Cardiac atrium fibroblast (primary cell): Measurements from ENCODE around the gene PRAMEF18. TPM values are rescaled to one million over a fixed set of nuclear protein-coding genes. Genes with fewer than 3 reads are reported as not detected.

Source experiments
- total RNA-seq: library from RNA; depleted of rRNA; stranded (reverse); fragments of >200 nt; gene quantifications from 2 replicates; pipeline ENCODE4 v1.2.3, GENCODE V29; 2015

The PRAMEF18 gene, protein sequence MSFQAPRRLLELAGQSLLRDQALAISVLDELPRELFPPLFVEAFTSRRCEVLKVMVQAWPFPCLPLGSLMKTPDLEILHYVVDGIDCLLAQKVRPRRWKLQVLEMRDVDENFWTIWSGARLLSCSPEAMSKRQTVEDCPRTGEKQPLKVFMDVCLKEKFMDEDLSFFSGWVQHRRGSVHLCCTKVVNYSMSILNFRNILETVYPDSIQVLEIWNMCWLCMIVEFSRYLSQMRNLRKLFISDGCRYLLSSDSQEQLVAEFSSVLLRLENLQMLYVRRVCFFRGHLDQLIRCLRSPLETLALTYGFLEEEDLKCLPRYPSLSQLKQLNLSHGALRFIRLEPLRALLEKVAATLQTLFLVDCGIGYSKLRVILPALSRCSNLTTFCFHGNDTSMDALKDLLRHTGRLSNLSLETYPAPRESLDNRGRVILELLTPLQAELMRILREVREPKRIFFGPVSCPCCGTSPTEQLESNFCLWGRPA
- total RNA-seq = not detected in 2 replicates

DNA sequence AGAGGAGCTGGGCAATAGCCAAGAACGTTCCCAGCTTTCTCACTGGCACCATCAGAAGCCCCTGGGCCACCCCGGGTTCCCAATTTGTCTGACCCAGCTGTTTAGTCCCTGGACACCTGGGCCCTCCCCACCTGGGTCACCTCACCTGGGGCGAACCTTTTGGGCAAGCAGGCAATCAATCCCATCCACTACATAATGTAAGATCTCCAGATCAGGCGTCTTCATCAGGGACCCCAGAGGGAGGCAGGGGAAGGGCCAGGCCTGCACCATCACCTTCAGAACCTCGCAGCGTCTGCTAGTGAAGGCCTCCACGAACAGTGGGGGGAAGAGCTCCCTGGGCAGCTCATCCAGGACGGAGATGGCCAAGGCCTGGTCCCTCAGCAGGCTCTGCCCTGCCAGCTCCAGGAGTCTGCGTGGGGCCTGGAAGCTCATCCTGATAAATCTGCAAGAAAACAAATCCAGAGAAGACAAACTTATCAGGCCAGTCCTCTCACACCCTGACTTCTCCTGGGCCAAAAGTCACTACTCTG, at the start of gene PRAMEF18:
PRAMEF18 (minus strand) TSS at position 480 of the 530 bp plus-strand sequence; CDS start at position 432, 48 bp downstream.

GRCh38 chr1:13253898-13254297, 27.9 kb upstream of the PRAMEF18 start, which contains the start of gene PRAMEF5:
PRAMEF5 (plus strand) TSS chr1:13254198; CDS start chr1:13259269, 5,071 bp downstream.

GRCh38 chr1:13201309-13201708, 24.6 kb downstream of the PRAMEF18 start, which contains the start of gene PRAMEF13:
PRAMEF13 (minus strand) TSS chr1:13201409; CDS start chr1:13199589, 1,820 bp downstream.

Other genes starting within 250 kb of the PRAMEF18 start
- gene PRAMEF27, start 169.6 kb downstream of the PRAMEF18 start, total RNA-seq = not detected in 2 replicates
- not detected in 2 replicates for gene HNRNPCL3, start 165.4 kb downstream of the PRAMEF18 start, total RNA-seq
- not detected in 2 replicates for gene PRAMEF25, start 155.4 kb downstream of the PRAMEF18 start, total RNA-seq
- not detected in 2 replicates for gene HNRNPCL2, start 109.3 kb downstream of the PRAMEF18 start, total RNA-seq
- gene PRAMEF26, start 70.1 kb downstream of the PRAMEF18 start, total RNA-seq = not detected in 2 replicates
- not detected in 2 replicates for gene HNRNPCL4, start 60.5 kb downstream of the PRAMEF18 start, total RNA-seq
- not detected in 2 replicates for gene PRAMEF9, start 54.3 kb downstream of the PRAMEF18 start, total RNA-seq
- not detected in 2 replicates for gene PRAMEF13, start 24.7 kb downstream of the PRAMEF18 start, total RNA-seq
- not detected in 2 replicates for gene PRAMEF5, start 28.0 kb upstream of the PRAMEF18 start, total RNA-seq
- not detected in 2 replicates for gene PRAMEF8, start 59.0 kb upstream of the PRAMEF18 start, total RNA-seq
- not detected in 2 replicates for gene PRAMEF33, start 77.4 kb upstream of the PRAMEF18 start, total RNA-seq
- gene PRAMEF15, start 89.4 kb upstream of the PRAMEF18 start, total RNA-seq = not detected in 2 replicates
- gene PRAMEF14, start 121.0 kb upstream of the PRAMEF18 start, total RNA-seq = not detected in 2 replicates
- gene PRAMEF19, start 145.8 kb upstream of the PRAMEF18 start, total RNA-seq = not detected in 2 replicates
- gene PRAMEF17, start 163.5 kb upstream of the PRAMEF18 start, total RNA-seq = not detected in 2 replicates
- not detected in 2 replicates for gene PRAMEF20, start 184.3 kb upstream of the PRAMEF18 start, total RNA-seq